ENCODE data around the gene ADAMTSL5.

DNA sequence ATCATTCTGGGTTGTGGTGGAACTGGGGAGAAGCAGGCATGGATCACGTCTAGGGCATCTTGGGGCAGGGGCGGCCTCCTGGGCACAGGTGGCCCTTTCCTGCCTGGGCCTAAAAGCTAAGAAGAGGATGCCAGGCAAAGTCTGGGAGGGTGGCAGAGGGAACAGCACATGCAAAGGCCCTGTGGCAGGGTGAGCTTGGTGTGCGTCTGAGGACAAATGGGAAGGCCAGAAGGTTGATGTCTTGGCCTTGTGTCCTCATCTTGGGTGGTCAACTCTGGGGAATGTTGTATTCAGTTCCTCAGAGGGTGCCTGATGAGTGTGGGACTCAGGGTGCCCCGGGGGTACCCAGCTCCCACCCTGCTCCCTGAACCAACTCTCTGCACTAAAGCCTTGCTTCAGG is 5.7 kb upstream of the ADAMTSL5 start:
- TF ChIP-seq POLR2A (IDR thresholded peaks at IDR 0.05; ENCODE audit: low read length) (no peak), GATA1 (IDR thresholded peaks at IDR 0.05; ENCODE audit: low read depth, low read length) (no peak)
